Upper lobe of left lung (tissue), 6 donors: ENCODE results near the gene SLC41A3. TPM values are rescaled to one million over a fixed set of nuclear protein-coding genes. Genes with fewer than 3 reads are reported as not detected.
"Not testable (repeated sequence)": the region's sequence is repeated elsewhere in the genome, so short reads cannot be mapped to it uniquely, and the experiment has no call there.

Source experiments
- ATAC-seq, 2 donors: fragments of 200-7000 bp; cut with Tn5 transposase; one replicate each; pipeline ENCODE4 v1.9.1; 2022; ENCODE audit warnings: mild to moderate bottlenecking in 2 of 2, moderate library complexity in 2 of 2; ENCODE audit not compliant: low FRiP score in 2 of 2
- DNase-seq, 2 donors: peaks; one replicate each; pipeline ENCODE4 v3.0.0-alpha.2; 2019 to 2020
- H3K27ac ChIP-seq, 4 donors: fragments of 200-600 bp; sonication (generic); one replicate each; pipeline ENCODE4 v1.5.1; 2016 to 2019
- H3K27me3 ChIP-seq, 4 donors: fragments of 200-600 bp; sonication (generic); one replicate each; pipeline ENCODE4 v1.5.1; 2017 to 2019
- H3K36me3 ChIP-seq, 4 donors: fragments of 200-600 bp; sonication (generic); one replicate each; pipeline ENCODE4 v1.5.1; 2016 to 2019
- H3K4me1 ChIP-seq, 4 donors: fragments of 200-600 bp; sonication (generic); one replicate each; pipeline ENCODE4 v1.5.1; 2018 to 2019
- H3K4me3 ChIP-seq, 4 donors: fragments of 200-600 bp; sonication (generic); one replicate each; pipeline ENCODE4 v1.5.1; 2017 to 2019; ENCODE audit warnings: mild to moderate bottlenecking in 2 of 4, moderate library complexity in 1 of 4
- H3K9me3 ChIP-seq, 4 donors: fragments of 200-600 bp; sonication (generic); one replicate each; pipeline ENCODE4 v1.5.1; 2018 to 2019
- CTCF ChIP-seq, 6 experiments: fragments of 450-650 bp in 4 of 6; fragments of 200-600 bp in 2 of 6; sonication (generic) in 2 of 6; IDR thresholded peaks; one replicate each; pipeline ENCODE4 v1.5.1; 2016 to 2019; ENCODE audit warnings: antibody characterized with exemption in 6 of 6
- EP300 ChIP-seq, 4 donors: sonication (generic); formaldehyde crosslinking; IDR thresholded peaks; one replicate each; pipeline ENCODE4 v1.5.1; 2017; ENCODE audit warnings: antibody characterized with exemption in 4 of 4, control low read depth in 2 of 4
- POLR2A ChIP-seq, 4 donors: fragments of 450-650 bp; IDR thresholded peaks; one replicate each; pipeline ENCODE4 v1.5.1; 2016 to 2017; ENCODE audit warnings: antibody characterized with exemption in 4 of 4, mild to moderate bottlenecking in 2 of 4
- POLR2AphosphoS5 ChIP-seq, 2 donors: sonication (generic); formaldehyde crosslinking; IDR thresholded peaks; one replicate each; pipeline ENCODE4 v1.5.1; 2017; ENCODE audit warnings: antibody characterized with exemption in 2 of 2
- WGBS, 2 donors: methylation state at CpG; one replicate each; pipeline ENCODE4 v1.1.5; 2017 to 2018; 5-methylcytosine and 5-hydroxymethylcytosine counted together
- total RNA-seq, 6 donors: library from RNA; depleted of rRNA in 4 of 6; stranded (reverse); fragments of >200 nt in 4 of 6; gene quantifications; one replicate each; pipeline versions ENCODE4 v1.1.0 to v1.2.1, GENCODE V29; 2016 to 2021
- donor health status: DM: no; HTN: no; CAD: no; lungs with moderate emphysema.
- donor health status: DM: no; HTN: yes; CAD: no; lungs with severe emphysema.

The SLC41A3 gene
- total RNA-seq, 6 donors from 2014 or later, result 17.1 to 40.1 (median 32.3) TPM

- peak overlapping the region; percentile 26 to 68 (median 56) for H3K4me3 ChIP-seq
- no peaks in the 10 kb centered on the region for H3K36me3 ChIP-seq
- H3K27ac ChIP-seq, result peak overlapping the region; percentile 61 to 81 (median 70)
- H3K27me3 ChIP-seq, result no peaks in the 10 kb centered on the region
- no peaks in the 10 kb centered on the region for H3K9me3 ChIP-seq
- peaks cover 0 to 8% (median 5%) of the 10 kb centered on the region in 4 donors for H3K4me1 ChIP-seq
- peak in 1 of 2 donors; percentile 78 for TF ChIP-seq POLR2AphosphoS5 (IDR thresholded peaks at IDR 0.05)
- TF ChIP-seq EP300 (IDR thresholded peaks at IDR 0.05), result no peak
- no peak for TF ChIP-seq CTCF (IDR thresholded peaks at IDR 0.05)
- peak in 1 of 4 donors; percentile 55 for TF ChIP-seq POLR2A (IDR thresholded peaks at IDR 0.05)
- 1 to 4% methylated on average over 39 to 52 of the region's 52 CpGs for WGBS, 2 donors
- ATAC-seq, result peak; percentile 94 to 99
- DNase-seq, result peak; percentile 91 to 94
Measured at GRCh38 chr3:125990253-125990970, 93.5 kb downstream of the SLC41A3 start.

- not testable (repeated sequence) for DNase-seq, H3K9me3 ChIP-seq, H3K27ac ChIP-seq, ATAC-seq, H3K36me3 ChIP-seq, H3K4me1 ChIP-seq, H3K4me3 ChIP-seq, H3K27me3 ChIP-seq
- WGBS, 2 donors, result 74 to 90% methylated on average over 2 of the region's 2 CpGs
Measured at GRCh38 chr3:125984951-125985350, 99.0 kb downstream of the SLC41A3 start.

- H3K4me3 ChIP-seq, H3K9me3 ChIP-seq, DNase-seq, H3K4me1 ChIP-seq, H3K27me3 ChIP-seq, H3K27ac ChIP-seq, H3K36me3 ChIP-seq, ATAC-seq: not testable (repeated sequence)
- WGBS, 2 donors, result 54 to 74% methylated on average over 2 to 4 of the region's 7 CpGs
Measured at GRCh38 chr3:125977104-125977503, 106.8 kb downstream of the SLC41A3 start.

GRCh38 chr3:125976003-125976390, 107.9 kb downstream of the SLC41A3 start:
- H3K4me3 ChIP-seq, H3K36me3 ChIP-seq, H3K27ac ChIP-seq, DNase-seq, H3K9me3 ChIP-seq, H3K4me1 ChIP-seq, ATAC-seq, H3K27me3 ChIP-seq: not testable (repeated sequence)
- WGBS, 2 donors, result 86 to 87% methylated on average over 2 to 3 of the region's 3 CpGs

GRCh38 chr3:125975245-125976002, 108.5 kb downstream of the SLC41A3 start:
- WGBS, 2 donors, result 83% methylated on average over 7 to 9 of the region's 9 CpGs
- not testable (repeated sequence) for H3K4me3 ChIP-seq, DNase-seq, H3K9me3 ChIP-seq, H3K4me1 ChIP-seq, H3K36me3 ChIP-seq, H3K27me3 ChIP-seq, H3K27ac ChIP-seq
- ATAC-seq, result peak in 1 of 2 donors; percentile 34

- H3K9me3 ChIP-seq, H3K36me3 ChIP-seq, H3K27me3 ChIP-seq, H3K4me1 ChIP-seq, H3K27ac ChIP-seq: not testable (repeated sequence)
- peak; percentile 57 to 75 (median 68) for TF ChIP-seq CTCF (IDR thresholded peaks at IDR 0.05)
- peak; percentile 90 to 92 for ATAC-seq
- peak overlapping the region in 1 of 4 donors; percentile 19 for H3K4me3 ChIP-seq
- 4 to 8% methylated on average over 20 to 31 of the region's 31 CpGs for WGBS, 2 donors
- DNase-seq, result peak in 1 of 2 donors; percentile 56
Measured at GRCh38 chr3:125971997-125972944, 111.7 kb downstream of the SLC41A3 start.

- not testable (repeated sequence) for H3K4me3 ChIP-seq, DNase-seq, H3K36me3 ChIP-seq, H3K9me3 ChIP-seq, H3K27me3 ChIP-seq, H3K4me1 ChIP-seq, H3K27ac ChIP-seq
- peak; percentile 76 to 78 for ATAC-seq
- WGBS, 2 donors, result 8 to 20% methylated on average over 2 of the region's 50 CpGs
Measured at GRCh38 chr3:125968701-125969592, 115.0 kb downstream of the SLC41A3 start, which contains the start of gene ROPN1B. Gene ROPN1B, plus strand, starts transcription at chr3:125969178. Its CDS starts 2,877 bp downstream, at chr3:125972055.

- not testable (repeated sequence) for DNase-seq, H3K4me3 ChIP-seq, H3K27ac ChIP-seq, H3K9me3 ChIP-seq, H3K36me3 ChIP-seq, H3K27me3 ChIP-seq, H3K4me1 ChIP-seq, ATAC-seq
- 91 to 94% methylated on average over 2 of the region's 2 CpGs for WGBS, 2 donors
Measured at GRCh38 chr3:125968121-125968520, 115.8 kb downstream of the SLC41A3 start.
